Measurements from ENCODE around the gene LHFPL3.

Gene LHFPL3

GRCh38 chr7:104772405-104773345, 444.3 kb downstream of the LHFPL3 start:
- TF ChIP-seq POLR2AphosphoS5 (IDR thresholded peaks at IDR 0.05; ENCODE audit: low read depth) = no peak
- TF ChIP-seq SPI1 (IDR thresholded peaks at IDR 0.05; ENCODE audit: borderline replicate concordance, low read depth) = no peak
- no peak for TF ChIP-seq CTCF (IDR thresholded peaks at IDR 0.05; ENCODE audit: insufficient read depth, low read length)
- no peak for TF ChIP-seq GABPA (IDR thresholded peaks at IDR 0.05; ENCODE audit: low read depth)
- TF ChIP-seq REST (IDR thresholded peaks at IDR 0.05; ENCODE audit: insufficient replicate concordance, low read depth) = no peak
- no peak overlapping the region for H3K27ac ChIP-seq (replicated peaks)
- no peak for DNase-seq (ENCODE audit: low read depth in 1 of 2, low spot score in 1 of 2)
- no peaks in the 10 kb centered on the region for H3K27me3 ChIP-seq (ENCODE audit: insufficient read depth, poor library complexity, severe bottlenecking)
- no peak overlapping the region for H3K4me3 ChIP-seq (replicated peaks; ENCODE audit: insufficient read depth, low read length)

- Histone ChIP-seq H3K27ac (replicated peaks) (no peak overlapping the region), H3K4me3 (replicated peaks; ENCODE audit: insufficient read depth, low read length) (no peak overlapping the region), H3K27me3 (ENCODE audit: insufficient read depth, poor library complexity, severe bottlenecking) (no peaks in the 10 kb centered on the region)
- no peak for TF ChIP-seq POLR2AphosphoS5 (IDR thresholded peaks at IDR 0.05; ENCODE audit: low read depth)
- TF ChIP-seq GABPA (IDR thresholded peaks at IDR 0.05; ENCODE audit: low read depth) = no peak
- no peak for TF ChIP-seq CTCF (IDR thresholded peaks at IDR 0.05; ENCODE audit: insufficient read depth, low read length)
- TF ChIP-seq REST (IDR thresholded peaks at IDR 0.05; ENCODE audit: insufficient replicate concordance, low read depth) = no peak
- no peak for TF ChIP-seq SPI1 (IDR thresholded peaks at IDR 0.05; ENCODE audit: borderline replicate concordance, low read depth)
- no peak for DNase-seq (ENCODE audit: low read depth in 1 of 2, low spot score in 1 of 2)
Observed at GRCh38 chr7:104773796-104774195, 445.4 kb downstream of the LHFPL3 start.

GRCh38 chr7:104775531-104775930, 447.1 kb downstream of the LHFPL3 start:
- Histone ChIP-seq H3K27me3 (ENCODE audit: insufficient read depth, poor library complexity, severe bottlenecking) (no peaks in the 10 kb centered on the region), H3K4me3 (replicated peaks; ENCODE audit: insufficient read depth, low read length) (no peak overlapping the region), H3K27ac (replicated peaks) (no peak overlapping the region)
- TF ChIP-seq SPI1 (IDR thresholded peaks at IDR 0.05; ENCODE audit: borderline replicate concordance, low read depth) = no peak
- TF ChIP-seq GABPA (IDR thresholded peaks at IDR 0.05; ENCODE audit: low read depth) = no peak
- no peak for TF ChIP-seq REST (IDR thresholded peaks at IDR 0.05; ENCODE audit: insufficient replicate concordance, low read depth)
- no peak for DNase-seq (ENCODE audit: low read depth in 1 of 2, low spot score in 1 of 2)
